IMR-90 (cell line): ENCODE data around the gene TBC1D24. TPM values are rescaled to one million over a fixed set of nuclear protein-coding genes. Genes with fewer than 3 reads are reported as not detected.
A peak's percentile ranks its signal among the peaks of the same experiment; 100 is the strongest.

ENCODE experiments used
- ATAC-seq: fragments of 200-7000 bp; cut with Tn5 transposase; 2 replicates; pipeline ENCODE4 v1.9.1; 2020; ENCODE audit warnings: low read depth, mild to moderate bottlenecking, moderate library complexity
- BruUV-seq: library from RNA; stranded (reverse); fragments of 400-500 nt; replicated peaks from 2 replicates; lab custom pipeline; 2021; lab: Mats Ljungman, UMichigan
- CTCF ChIA-PET: fragments of 300-600 bp; formaldehyde crosslinking; extraction: SDS; loops from one replicate; lab custom pipeline; 2021; ENCODE audit warnings: antibody characterized with exemption; lab: Yijun Ruan, JAX
- POLR2A ChIA-PET: fragments of 300-600 bp; sonication (Branson Sonifier 250); formaldehyde crosslinking; loops from one replicate; lab custom pipeline; 2022; ENCODE audit warnings: antibody characterized with exemption; ENCODE audit not compliant: unreplicated experiment; lab: Charles Lee
- DNase-seq: peaks from one replicate; pipeline ENCODE4 v3.0.0; 2013
- H2AFZ ChIP-seq: replicated peaks from 2 replicates; pipeline ENCODE3; 2013; ENCODE audit warnings: low read length, mild to moderate bottlenecking; ENCODE audit not compliant: poor library complexity
- H2AK5ac ChIP-seq: 2 replicates; pipeline ENCODE4 v1.6.1; 2013; ENCODE audit warnings: low read depth, low read length, inconsistent platforms
- H2AK9ac ChIP-seq: replicated peaks from 2 replicates; pipeline ENCODE3; 2013; ENCODE audit warnings: mild to moderate bottlenecking, low read depth, low read length, moderate library complexity; ENCODE audit not compliant: poor library complexity
- H2BK120ac ChIP-seq: 2 replicates; pipeline ENCODE4 v1.6.1; 2013; ENCODE audit warnings: low read depth, low read length, inconsistent platforms
- H2BK15ac ChIP-seq: 3 replicates; pipeline ENCODE4 v1.6.1; 2013; ENCODE audit warnings: low read depth, low read length, inconsistent platforms
- H2BK20ac ChIP-seq: 2 replicates; pipeline ENCODE4 v1.6.1; 2013; ENCODE audit warnings: low read depth, mild to moderate bottlenecking, inconsistent platforms, low read length, moderate library complexity
- H2BK5ac ChIP-seq: 2 replicates; pipeline ENCODE4 v1.6.1; 2013; ENCODE audit warnings: mild to moderate bottlenecking, low read depth, low read length, inconsistent platforms; ENCODE audit not compliant: poor library complexity, severe bottlenecking
- H3K14ac ChIP-seq: replicated peaks from 2 replicates; pipeline ENCODE4 v1.6.1; 2013; ENCODE audit warnings: low read depth, low read length, inconsistent platforms
- H3K18ac ChIP-seq: 2 replicates; pipeline ENCODE4 v1.6.1; 2013; ENCODE audit warnings: low read depth, low read length, control low read depth
- H3K23ac ChIP-seq: 2 replicates; pipeline ENCODE4 v1.6.1; 2013; ENCODE audit warnings: low read depth, low read length, inconsistent platforms
- H3K27ac ChIP-seq: 2 replicates; pipeline ENCODE4 v1.5.1; 2013; ENCODE audit warnings: mild to moderate bottlenecking, control low read depth, low read length; ENCODE audit not compliant: insufficient read depth
- H3K27me3 ChIP-seq: 2 replicates; pipeline ENCODE4 v1.6.1; 2013; ENCODE audit warnings: low read length; ENCODE audit not compliant: control insufficient read depth, insufficient read depth
- H3K36me3 ChIP-seq: 2 replicates; pipeline ENCODE4 v1.6.1; 2013; ENCODE audit warnings: low read length, mixed read lengths; ENCODE audit not compliant: control insufficient read depth, insufficient read depth
- H3K4ac ChIP-seq: 2 replicates; pipeline ENCODE4 v1.6.1; 2013; ENCODE audit warnings: low read depth, low read length, inconsistent platforms
- H3K4me1 ChIP-seq: 2 replicates; pipeline ENCODE4 v1.6.1; 2013; ENCODE audit warnings: low read length, mixed read lengths; ENCODE audit not compliant: control insufficient read depth, insufficient read depth
- H3K4me2 ChIP-seq: 2 replicates; pipeline ENCODE4 v1.6.1; 2013; ENCODE audit warnings: low read depth, mild to moderate bottlenecking, control low read depth, low read length, moderate library complexity
- H3K4me3 ChIP-seq: 2 replicates; pipeline ENCODE4 v1.5.1; 2013; ENCODE audit warnings: low read depth, mild to moderate bottlenecking, control low read depth, low read length, moderate library complexity; ENCODE audit not compliant: insufficient read depth
- H3K56ac ChIP-seq: 2 replicates; pipeline ENCODE4 v1.6.1; 2013; ENCODE audit warnings: low read length, inconsistent platforms; ENCODE audit not compliant: insufficient read depth; ENCODE audit errors: extremely low read depth
- H3K79me1 ChIP-seq, 2 experiments: 2 replicates each; pipeline ENCODE4 v1.6.1; 2013; ENCODE audit warnings: low read length in 2 of 2, inconsistent platforms in 1 of 2, low read depth in 1 of 2
- H3K9ac ChIP-seq: 2 replicates; pipeline ENCODE4 v1.6.1; 2013; ENCODE audit warnings: low read depth, low read length, control low read depth
- H3K9me1 ChIP-seq: 2 replicates; pipeline ENCODE4 v1.6.1; 2013; ENCODE audit warnings: low read length, inconsistent platforms; ENCODE audit not compliant: insufficient read depth
- H3K9me3 ChIP-seq: 2 replicates; pipeline ENCODE4 v1.6.1; 2013; ENCODE audit warnings: low read length; ENCODE audit not compliant: control insufficient read depth, insufficient read depth
- H4K20me1 ChIP-seq: 2 replicates; pipeline ENCODE4 v1.6.1; 2013; ENCODE audit warnings: low read length, inconsistent platforms; ENCODE audit not compliant: insufficient read depth
- H4K5ac ChIP-seq: 2 replicates; pipeline ENCODE4 v1.6.1; 2013; ENCODE audit warnings: mild to moderate bottlenecking, low read depth, low read length, control low read depth
- H4K8ac ChIP-seq, 2 experiments: 2 replicates each; pipeline ENCODE4 v1.6.1; 2013; ENCODE audit warnings: low read depth in 2 of 2, low read length in 2 of 2, control low read depth in 1 of 2, inconsistent platforms in 1 of 2
- H4K91ac ChIP-seq: 2 replicates; pipeline ENCODE4 v1.6.1; 2013; ENCODE audit warnings: low read depth, low read length, inconsistent platforms; ENCODE audit not compliant: insufficient read depth
- CTCF ChIP-seq: conservative IDR thresholded peaks from 2 replicates; pipeline ENCODE4 v1.5.1; 2012; ENCODE audit warnings: mild to moderate bottlenecking, low read depth, low read length, improper control_type of control experiment
- FOS ChIP-seq: fragments of 150-350 bp; IDR thresholded peaks from 2 replicates; pipeline ENCODE4 v1.6.1; 2016; ENCODE audit warnings: low read depth, low read length
- MAZ ChIP-seq: IDR thresholded peaks from 2 replicates; pipeline ENCODE4 v1.6.1; 2012; ENCODE audit warnings: low read depth, mild to moderate bottlenecking, low read length, improper control_type of control experiment, moderate library complexity, borderline replicate concordance
- POLR2A ChIP-seq: IDR thresholded peaks from 2 replicates; pipeline ENCODE4 v1.6.1; 2012; ENCODE audit warnings: mild to moderate bottlenecking, low read depth, low read length
- RAD21 ChIP-seq: IDR thresholded peaks from 2 replicates; pipeline ENCODE4 v1.6.1; 2012; ENCODE audit warnings: low read length, improper control_type of control experiment
- RCOR1 ChIP-seq: IDR thresholded peaks from 2 replicates; pipeline ENCODE4 v1.6.1; 2012; ENCODE audit warnings: mild to moderate bottlenecking, low read length, improper control_type of control experiment; ENCODE audit not compliant: insufficient replicate concordance
- WGBS, 2 experiments: methylation state at CpG; one replicate each; pipeline versions ENCODE4 v1.1.5 to v1.1.7; 2013; ENCODE audit warnings: missing lambda C conversion rate in 2 of 2; ENCODE audit not compliant: insufficient read length in 1 of 2; ENCODE audit errors: extremely low coverage in 2 of 2; 5-methylcytosine and 5-hydroxymethylcytosine counted together
- dilution Hi-C: fragments of 300-500 bp; cut with HindIII; formaldehyde crosslinking; loops from one replicate; pipeline ENCODE4 v1.14.3; 2018; ENCODE audit warnings: low sequenced_read_pairs; ENCODE audit not compliant: unreplicated experiment
- in situ Hi-C: fragments of 300-500 bp; cut with MboI; formaldehyde crosslinking; loops from 3 replicates; pipeline ENCODE4 v1.14.3; 2019; ENCODE audit warnings: low sequenced_read_pairs, inconsistent platforms, mixed read lengths
- intact Hi-C: fragments of 100-400 bp; cut with micrococcal nuclease; formaldehyde crosslinking; loops from 2 replicates; pipeline ENCODE4 v1.10.0; 2022
- polyA plus RNA-seq, 3 experiments: library from polyadenylated mRNA; depleted of rRNA; stranded (reverse); fragments of >200 nt; gene quantifications; 2 replicates each; pipeline ENCODE4 v1.2.3, GENCODE V29; 2012; ENCODE audit warnings: low replicate concordance in 1 of 3
- total RNA-seq: library from RNA; depleted of rRNA; stranded (reverse); fragments of >200 nt; gene quantifications from 2 replicates; pipeline ENCODE4 v1.2.3, GENCODE V29; 2012

The TBC1D24 gene
- total and polyA plus RNA-seq, 2 of the 4 experiments (the other 2 are of a cell fraction), result 7.5 to 13.4 TPM

GRCh38 chr16:2467528-2468232, 7.2 kb upstream of the TBC1D24 start:
- Histone ChIP-seq H3K4me1 (peaks cover 16% of the 10 kb centered on the region), H3K9me1 (peaks cover 8% of the 10 kb centered on the region), H4K8ac (peak overlapping the region; percentile 21 to 75; a peak in 2 of 4 replicates), H2AFZ (peak overlapping the region; percentile 95), H3K56ac (no peak overlapping the region; the same call in none of the 2 replicates), H3K23ac (peak overlapping the region; percentile 71; the same call in 1 of the 2 replicates), H3K27me3 (no peaks in the 10 kb centered on the region; the same call in 1 of the 2 replicates), H3K79me1 (peaks cover 0 to 8% of the 10 kb centered on the region in 2 experiments; a peak in 1 of 4 replicates), H2BK5ac (peak overlapping the region; percentile 48), H2BK120ac (peak overlapping the region; percentile 46; the same call in 1 of the 2 replicates), H4K5ac (no peak overlapping the region), H2BK20ac (no peak overlapping the region), H3K9me3 (no peaks in the 10 kb centered on the region), H3K14ac (peak overlapping the region; percentile 85), H3K4ac (peak overlapping the region; percentile 94), H3K4me3 (peak overlapping the region; percentile 50), H2BK15ac (0 out of 3 replicates have a peak overlapping the region, but pooled peaks have one; percentile 13), H2AK5ac (peak overlapping the region; percentile 91; the same call in 1 of the 2 replicates), H3K4me2 (peak overlapping the region; percentile 92), H4K91ac (peak overlapping the region; percentile 68), H3K27ac (peak overlapping the region; percentile 27; the same call in 1 of the 2 replicates), H4K20me1 (no peaks in the 10 kb centered on the region), H3K36me3 (no peaks in the 10 kb centered on the region), H2AK9ac (peak overlapping the region; percentile 97), H3K9ac (peak overlapping the region; percentile 72), H3K18ac (no peak overlapping the region)
- in situ Hi-C loops (no loop called here), dilution Hi-C loops (no loop called here), intact Hi-C loops (no loop called here)
- ChIA-PET POLR2A (no interaction called here), CTCF (interaction anchor here (1.2 kb wide), 1 partner anchor 34 kb away, joined by 4 read pairs; no protein-coding TSS in a partner anchor)
- ATAC-seq (peak; percentile 79), DNase-seq (peak; percentile 72)
- BruUV-seq, result no TSS peak
- WGBS, 2 experiments, result 1% methylated on average over 32 of the region's 80 CpGs; no CpG with 5 or more reads in 1 of the 2 experiments
- TF ChIP-seq POLR2A (no peak), MAZ (0 out of 2 replicates have a peak, but pooled peaks have one; percentile 11), CTCF (peak; percentile 15; the same call in 1 of the 2 replicates), FOS (no peak), RCOR1 (no peak), RAD21 (no peak)
